Naive thymus-derived CD4-positive, alpha-beta T cell (primary cell): ENCODE measurements around the gene KRTAP13-2. TPM values are rescaled to one million over a fixed set of nuclear protein-coding genes. Genes with fewer than 3 reads are reported as not detected.

Experiments
- ATAC-seq: fragments of 150-1000 bp; cut with Tn5 transposase; 2 replicates; pipeline ENCODE4 v1.10.0; 2021; ENCODE audit warnings: mild to moderate bottlenecking, moderate library complexity
- CTCF ChIA-PET: fragments of 350-600 bp; sonication (Branson Sonifier 250); formaldehyde crosslinking; loops from one replicate; lab custom pipeline; 2021; ENCODE audit warnings: antibody characterized with exemption; lab: Charles Lee
- POLR2A ChIA-PET: fragments of 350-600 bp; sonication (Branson Sonifier 250); formaldehyde crosslinking; loops from one replicate; lab custom pipeline; 2021; ENCODE audit warnings: antibody characterized with exemption, inconsistent platforms; lab: Charles Lee
- DNase-seq, 9 donors: peaks; one replicate each; pipeline versions ENCODE4 v3.0.0 to v3.0.0-alpha.2; 2020 to 2022; ENCODE audit warnings: mixed read lengths in 1 of 9
- H3K27ac ChIP-seq: one replicate; pipeline ENCODE4 v1.7.0; 2013; ENCODE audit warnings: mild to moderate bottlenecking, low read depth, low read length, moderate library complexity
- H3K27me3 ChIP-seq, 2 donors: one replicate each; pipeline ENCODE4 v1.7.0; 2013; ENCODE audit warnings: low read length in 2 of 2, mild to moderate bottlenecking in 2 of 2, moderate library complexity in 2 of 2; ENCODE audit not compliant: control insufficient read depth in 2 of 2, insufficient read depth in 2 of 2
- H3K36me3 ChIP-seq, 3 experiments: 1 replicate in 2 of 3; 2 replicates in 1 of 3; pipeline ENCODE4 v1.7.0; 2013; ENCODE audit warnings: low read length in 3 of 3, mild to moderate bottlenecking in 3 of 3, moderate library complexity in 1 of 3; ENCODE audit not compliant: insufficient read depth in 3 of 3, control insufficient read depth in 2 of 3
- H3K4me1 ChIP-seq, 2 donors: one replicate each; pipeline ENCODE4 v1.7.0; 2013; ENCODE audit warnings: low read length in 2 of 2, mild to moderate bottlenecking in 2 of 2, moderate library complexity in 1 of 2; ENCODE audit not compliant: control insufficient read depth in 2 of 2, insufficient read depth in 2 of 2
- H3K4me3 ChIP-seq: 2 replicates; pipeline ENCODE4 v1.7.0; 2013; ENCODE audit warnings: mild to moderate bottlenecking, low read length
- H3K9me3 ChIP-seq, 3 experiments: 1 replicate in 2 of 3; 2 replicates in 1 of 3; pipeline ENCODE4 v1.7.0; 2013; ENCODE audit warnings: low read length in 3 of 3; ENCODE audit not compliant: control insufficient read depth in 2 of 3
- H3K27ac Mint-ChIP-seq, 9 donors: one replicate each; pipeline ENCODE4 v1.8.0; 2020 to 2022; ENCODE audit warnings: mixed read lengths in 9 of 9, mild to moderate bottlenecking in 8 of 9, moderate library complexity in 5 of 9, inconsistent platforms in 2 of 9
- H3K27me3 Mint-ChIP-seq, 5 donors: one replicate each; pipeline ENCODE4 v1.8.0; 2021 to 2022; ENCODE audit warnings: mixed read lengths in 5 of 5, mild to moderate bottlenecking in 1 of 5
- H3K36me3 Mint-ChIP-seq, 5 donors: one replicate each; pipeline ENCODE4 v1.8.0; 2020 to 2022; ENCODE audit warnings: mixed read lengths in 5 of 5, mild to moderate bottlenecking in 3 of 5, inconsistent platforms in 1 of 5
- H3K4me1 Mint-ChIP-seq, 7 donors: one replicate each; pipeline ENCODE4 v1.8.0; 2020 to 2022; ENCODE audit warnings: mixed read lengths in 7 of 7, mild to moderate bottlenecking in 3 of 7, inconsistent platforms in 1 of 7
- H3K4me3 Mint-ChIP-seq, 10 donors: one replicate each; pipeline ENCODE4 v1.8.0; 2020 to 2022; ENCODE audit warnings: mild to moderate bottlenecking in 10 of 10, mixed read lengths in 10 of 10, moderate library complexity in 6 of 10, inconsistent platforms in 2 of 10
- H3K9me3 Mint-ChIP-seq, 11 donors: one replicate each; pipeline ENCODE4 v1.8.0; 2020 to 2022; ENCODE audit warnings: mixed read lengths in 11 of 11, mild to moderate bottlenecking in 4 of 11, inconsistent platforms in 1 of 11, moderate library complexity in 1 of 11
- intact Hi-C, 2 donors: fragments of 100-400 bp; cut with micrococcal nuclease; formaldehyde crosslinking; loops; one replicate each; pipeline ENCODE4 v1.15.1; 2023
- polyA plus RNA-seq, 2 donors: library from polyadenylated mRNA; unstranded; fragments of 300-500 nt; fragmentation: Illumina TruSeq; gene quantifications; one replicate each; pipeline ENCODE4 v1.2.3, GENCODE V29; 2021
- total RNA-seq, 6 experiments: library from RNA in 5 of 6; stranded (reverse) in 5 of 6; gene quantifications; 1 replicate in 5 of 6; 2 replicates in 1 of 6; pipeline ENCODE4 v1.2.3 and lab custom pipeline; 2021 to 2026

The KRTAP13-2 gene
- total RNA-seq (not detected), polyA plus RNA-seq (not detected), total RNA-seq (lab: John Stamatoyannopoulos, UW) (not detected)

DNA sequence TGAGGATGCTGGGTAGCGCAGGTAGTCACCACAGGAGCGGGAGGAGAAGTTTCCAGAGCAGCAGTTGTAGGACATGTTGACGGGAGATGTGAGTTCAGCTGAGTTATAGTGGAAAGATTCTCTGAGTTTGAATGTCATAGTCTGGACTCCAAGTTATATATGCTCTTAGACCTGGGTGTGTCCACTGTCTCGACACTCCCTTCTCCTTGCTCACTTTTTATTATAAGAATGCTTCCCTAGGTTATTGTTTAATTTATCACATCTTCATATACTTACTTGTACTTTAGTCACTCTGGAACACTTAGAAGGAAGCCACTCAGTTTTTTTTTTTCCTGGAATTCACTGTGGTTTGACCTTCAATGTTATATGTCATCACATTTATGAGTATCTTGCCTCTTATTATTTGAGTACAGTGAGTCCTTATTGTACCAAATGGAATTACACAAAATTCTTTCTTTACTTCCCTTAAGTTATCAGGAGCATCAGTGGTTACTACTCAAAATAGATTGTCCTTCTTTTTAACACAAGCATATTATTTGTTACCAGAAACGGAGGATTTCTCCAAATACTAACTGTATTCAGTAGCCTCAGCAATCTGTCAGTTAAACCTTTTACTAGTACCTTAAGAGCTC lies at the start of gene KRTAP13-2:
Gene KRTAP13-2, minus strand, starts transcription at position 133 of the 632 bp plus-strand sequence. Its CDS starts 58 bp downstream, at position 75.
- H3K27ac Mint-ChIP-seq: no peak within 1 kb of the TSS
- no peaks in the 10 kb centered on the region for H3K36me3 ChIP-seq
- H3K36me3 Mint-ChIP-seq: no peaks in the 10 kb centered on the region
- no peak within 1 kb of the TSS for H3K4me3 ChIP-seq
- ATAC-seq: no peak
- no peaks in the 10 kb centered on the region for H3K9me3 ChIP-seq
- no peaks in the 10 kb centered on the region for H3K4me1 Mint-ChIP-seq
- H3K9me3 Mint-ChIP-seq: peaks cover 0 to 8% (median 2%) of the 10 kb centered on the region in 11 donors
- ChIA-PET CTCF (no interaction called here), POLR2A (no interaction called here)
- peaks cover 0 to 30% (median 11%) of the 10 kb centered on the region in 5 donors for H3K27me3 Mint-ChIP-seq
- intact Hi-C loops: no loop called here
- H3K27me3 ChIP-seq: no peaks in the 10 kb centered on the region
- DNase-seq: no peak
- no peak within 1 kb of the TSS for H3K27ac ChIP-seq
- H3K4me3 Mint-ChIP-seq: no peak within 1 kb of the TSS
- H3K4me1 ChIP-seq: no peaks in the 10 kb centered on the region

- Histone ChIP-seq H3K9me3 (peaks cover 0 to 4% (median 0%) of the 10 kb centered on the region in 3 experiments), H3K27ac (no peak overlapping the region), H3K27me3 (no peaks in the 10 kb centered on the region), H3K4me3 (no peak overlapping the region), H3K4me1 (no peaks in the 10 kb centered on the region), H3K36me3 (no peaks in the 10 kb centered on the region)
- H3K27me3 Mint-ChIP-seq: peaks cover 0 to 8% (median 0%) of the 10 kb centered on the region in 5 donors
- no peak overlapping the region for H3K27ac Mint-ChIP-seq
- ChIA-PET CTCF (no interaction called here), POLR2A (interaction anchor here (0.7 kb wide), 1 partner anchor 20 kb away, joined by 3 read pairs; the partner anchor contains the start of gene KRTAP13-1)
- DNase-seq (no peak), ATAC-seq (no peak)
- H3K4me3 Mint-ChIP-seq: no peak overlapping the region
- H3K4me1 Mint-ChIP-seq: no peaks in the 10 kb centered on the region
- H3K9me3 Mint-ChIP-seq: peaks cover 0 to 14% (median 0%) of the 10 kb centered on the region in 11 donors
- H3K36me3 Mint-ChIP-seq: no peaks in the 10 kb centered on the region
- intact Hi-C loops: no loop called here
Observed at GRCh38 chr21:30415993-30416392, 43.9 kb upstream of the KRTAP13-2 start.

DNA sequence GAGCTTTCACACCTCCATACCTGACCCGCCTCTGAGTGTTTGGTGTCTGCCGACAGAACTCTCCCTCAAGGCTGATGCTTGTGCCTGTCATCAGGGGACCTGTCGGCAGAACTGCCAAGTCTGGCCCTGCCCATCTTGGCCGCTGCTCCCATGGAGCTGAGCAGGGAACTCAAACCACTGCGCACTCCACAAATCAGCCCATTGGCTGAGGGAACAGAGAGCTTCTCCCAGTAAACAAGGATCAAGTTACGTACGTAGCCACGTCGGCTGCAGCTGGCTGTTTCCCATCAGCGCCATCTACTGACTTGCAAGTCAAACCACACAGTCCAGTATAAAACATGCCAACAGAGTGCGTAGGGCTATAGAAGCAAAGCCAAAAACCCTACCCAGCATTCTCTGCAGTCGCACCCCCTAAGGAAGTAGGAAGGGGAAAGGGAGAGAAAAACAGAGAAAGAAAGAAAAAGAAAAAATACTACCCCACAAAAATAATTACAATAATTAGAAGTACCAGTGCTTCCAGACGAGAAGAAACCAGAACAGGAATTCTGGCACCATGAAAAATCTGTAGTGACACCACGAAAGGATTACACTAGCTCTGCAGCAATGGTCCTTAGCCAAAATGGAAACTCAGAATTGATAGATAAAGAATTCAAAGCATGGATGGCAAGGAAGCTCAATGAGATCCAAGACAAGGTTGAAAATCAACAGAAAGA lies 36.9 kb upstream of the KRTAP13-2 start:
- no peaks in the 10 kb centered on the region for H3K27me3 ChIP-seq
- ChIA-PET CTCF (no interaction called here), POLR2A (no interaction called here)
- Mint-ChIP-seq H3K4me3 (peak overlapping the region in 2 of 10 donors; percentile 39 to 68), H3K4me1 (peaks cover 0 to 4% (median 0%) of the 10 kb centered on the region in 7 donors), H3K9me3 (peaks cover 0 to 29% (median 8%) of the 10 kb centered on the region in 11 donors), H3K36me3 (peaks cover 0 to 6% (median 0%) of the 10 kb centered on the region in 5 donors), H3K27me3 (peaks cover 7 to 26% (median 20%) of the 10 kb centered on the region in 5 donors), H3K27ac (no peak overlapping the region)
- no peak overlapping the region for H3K4me3 ChIP-seq
- no peaks in the 10 kb centered on the region for H3K4me1 ChIP-seq
- H3K9me3 ChIP-seq: peaks cover 0 to 6% (median 0%) of the 10 kb centered on the region in 3 experiments
- intact Hi-C loops: no loop called here
- no peak for DNase-seq
- ATAC-seq: no peak
- no peaks in the 10 kb centered on the region for H3K36me3 ChIP-seq
- no peak overlapping the region for H3K27ac ChIP-seq

DNA sequence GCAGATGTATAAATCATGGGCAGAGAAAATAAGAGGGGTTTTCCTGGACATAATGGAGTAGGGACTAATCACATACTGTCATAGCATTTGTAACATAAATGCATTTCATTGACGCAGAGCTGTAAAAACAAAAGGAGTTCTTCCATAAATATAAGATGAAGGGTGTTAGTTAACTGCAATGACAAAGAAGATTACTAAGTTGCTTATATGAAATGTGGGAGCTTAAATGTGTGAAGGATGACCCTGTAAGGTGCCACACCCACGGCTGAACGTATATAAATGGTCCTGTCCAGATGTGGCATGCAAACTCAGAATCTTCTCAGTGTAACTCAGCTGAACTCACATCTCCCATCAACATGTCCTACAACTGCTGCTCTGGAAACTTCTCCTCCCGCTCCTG lies 23.7 kb upstream of the KRTAP13-2 start, which contains the start of gene KRTAP13-1:
Gene KRTAP13-1, plus strand, starts transcription at position 301 of the 400 bp plus-strand sequence. Its CDS starts 56 bp downstream, at position 357.
- Mint-ChIP-seq H3K4me1 (no peaks in the 10 kb centered on the region), H3K9me3 (peaks cover 0 to 9% (median 0%) of the 10 kb centered on the region in 11 donors), H3K36me3 (no peaks in the 10 kb centered on the region), H3K4me3 (no peak within 1 kb of the TSS), H3K27me3 (peaks cover 0 to 12% (median 6%) of the 10 kb centered on the region in 5 donors), H3K27ac (no peak within 1 kb of the TSS)
- Histone ChIP-seq H3K27me3 (no peaks in the 10 kb centered on the region), H3K27ac (no peak within 1 kb of the TSS), H3K4me1 (no peaks in the 10 kb centered on the region), H3K9me3 (no peaks in the 10 kb centered on the region), H3K36me3 (no peaks in the 10 kb centered on the region), H3K4me3 (no peak within 1 kb of the TSS)
- ChIA-PET CTCF (no interaction called here), POLR2A (interaction anchor here (0.6 kb wide), 1 partner anchor 20 kb away, joined by 3 read pairs; no protein-coding TSS in a partner anchor)
- no peak for ATAC-seq
- DNase-seq: no peak
- intact Hi-C loops: no loop called here

DNA sequence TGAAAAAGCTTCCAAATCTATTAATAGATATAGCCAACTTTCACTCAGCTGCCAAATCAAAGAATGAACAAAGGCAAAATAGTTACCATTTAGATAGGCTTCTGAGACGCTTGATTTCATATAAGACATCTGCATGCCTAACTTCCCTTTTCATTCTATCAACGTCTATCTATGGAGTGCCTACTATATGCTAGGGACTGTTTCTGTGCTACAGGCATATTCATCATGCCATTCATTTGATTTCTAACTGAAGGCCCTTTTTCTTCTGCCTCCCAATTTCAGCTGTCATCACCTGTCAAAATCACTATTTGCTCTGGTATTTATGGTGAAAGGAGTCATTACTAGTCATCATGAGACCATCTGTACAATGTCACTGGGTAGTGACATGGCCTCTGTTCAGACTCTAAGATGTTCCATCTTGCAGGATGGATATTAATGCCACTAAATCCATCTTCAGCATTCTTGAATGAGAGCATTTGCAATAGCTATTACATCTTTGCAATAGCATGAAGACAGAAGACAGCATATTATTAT lies 19.5 kb upstream of the KRTAP13-2 start:
- H3K4me1 ChIP-seq: no peaks in the 10 kb centered on the region
- Mint-ChIP-seq H3K4me1 (no peaks in the 10 kb centered on the region), H3K36me3 (peaks cover 0 to 5% (median 0%) of the 10 kb centered on the region in 5 donors), H3K27ac (no peak overlapping the region), H3K4me3 (no peak overlapping the region), H3K27me3 (peaks cover 0 to 18% (median 5%) of the 10 kb centered on the region in 5 donors), H3K9me3 (peaks cover 0 to 21% (median 5%) of the 10 kb centered on the region in 11 donors)
- no peak overlapping the region for H3K4me3 ChIP-seq
- no peaks in the 10 kb centered on the region for H3K27me3 ChIP-seq
- intact Hi-C loops: no loop called here
- no peak overlapping the region for H3K27ac ChIP-seq
- CTCF ChIA-PET: no interaction called here
- POLR2A ChIA-PET: no interaction called here
- ATAC-seq: no peak
- no peaks in the 10 kb centered on the region for H3K36me3 ChIP-seq
- no peak for DNase-seq
- H3K9me3 ChIP-seq: no peaks in the 10 kb centered on the region

DNA sequence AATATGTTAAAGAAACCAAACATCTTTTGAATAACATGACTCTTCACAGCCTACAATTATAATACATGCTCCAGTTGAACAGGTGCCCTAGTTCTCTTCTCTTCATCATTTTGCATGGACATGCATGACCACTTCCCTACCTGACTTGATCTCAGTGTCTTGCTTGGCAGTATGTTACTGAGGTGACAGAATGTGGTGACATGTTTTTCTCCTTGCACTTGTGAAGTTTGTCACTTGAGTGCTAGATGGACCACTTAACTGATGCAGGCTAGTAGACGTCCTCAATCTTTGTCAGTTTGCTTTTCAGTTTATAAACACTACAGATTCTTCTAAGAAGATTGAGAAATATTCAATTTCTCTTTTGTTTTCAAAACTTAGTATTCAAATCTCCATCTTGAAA lies 10.1 kb upstream of the KRTAP13-2 start:
- Mint-ChIP-seq H3K4me3 (no peak overlapping the region), H3K4me1 (no peaks in the 10 kb centered on the region), H3K27me3 (peaks cover 0 to 23% (median 12%) of the 10 kb centered on the region in 5 donors), H3K36me3 (no peaks in the 10 kb centered on the region), H3K27ac (no peak overlapping the region), H3K9me3 (peaks cover 0 to 6% (median 0%) of the 10 kb centered on the region in 11 donors)
- no peaks in the 10 kb centered on the region for H3K27me3 ChIP-seq
- intact Hi-C loops: no loop called here
- H3K4me1 ChIP-seq: no peaks in the 10 kb centered on the region
- H3K36me3 ChIP-seq: no peaks in the 10 kb centered on the region
- H3K9me3 ChIP-seq: no peaks in the 10 kb centered on the region
- no peak for DNase-seq
- ATAC-seq: no peak
- ChIA-PET CTCF (no interaction called here), POLR2A (no interaction called here)
- no peak overlapping the region for H3K27ac ChIP-seq
- H3K4me3 ChIP-seq: no peak overlapping the region
